AG09319 (cell line): ENCODE data around the gene SYTL2.

ENCODE experiments used
- DNase-seq: peaks from one replicate; pipeline ENCODE4 v3.0.0-alpha.2; 2010; ENCODE audit warnings: low read depth; ENCODE audit errors: extremely low read depth
- CTCF ChIP-seq: IDR thresholded peaks from 2 replicates; pipeline ENCODE4 v1.5.1; 2011; ENCODE audit warnings: low read depth, mild to moderate bottlenecking, inconsistent platforms, low read length, moderate library complexity

The SYTL2 gene

GRCh38 chr11:85767246-85767945, 43.5 kb downstream of the SYTL2 start:
- no peak for DNase-seq
- no peak for TF ChIP-seq CTCF

DNA sequence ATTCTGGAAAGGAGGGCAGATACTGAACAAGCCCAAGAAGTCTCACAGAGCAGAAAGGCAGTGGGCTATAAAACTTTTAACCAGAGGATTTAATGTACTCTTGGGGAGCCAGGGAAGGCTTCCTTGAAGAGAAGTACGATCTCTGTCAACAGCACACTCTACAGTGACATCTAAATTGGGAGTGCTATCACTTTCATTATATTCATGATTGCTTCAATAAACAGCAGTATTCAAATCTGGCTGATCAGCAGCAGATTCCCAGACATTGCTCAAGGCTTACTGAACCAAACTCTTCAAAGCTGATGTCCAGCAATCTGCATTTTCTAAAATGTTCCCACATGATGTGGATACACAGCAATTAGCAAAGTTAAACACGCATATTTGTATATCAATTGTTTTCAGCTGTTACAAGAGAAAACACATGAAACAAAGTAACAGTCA, 44.2 kb downstream of the SYTL2 start:
- peak; percentile 68 for DNase-seq
- no peak for TF ChIP-seq CTCF

- TF ChIP-seq CTCF, result no peak
- no peak for DNase-seq
Observed at GRCh38 chr11:85764796-85765195, 46.1 kb downstream of the SYTL2 start.

- TF ChIP-seq CTCF, result no peak
- no peak for DNase-seq
Observed at GRCh38 chr11:85762226-85762625, 48.7 kb downstream of the SYTL2 start.

DNA sequence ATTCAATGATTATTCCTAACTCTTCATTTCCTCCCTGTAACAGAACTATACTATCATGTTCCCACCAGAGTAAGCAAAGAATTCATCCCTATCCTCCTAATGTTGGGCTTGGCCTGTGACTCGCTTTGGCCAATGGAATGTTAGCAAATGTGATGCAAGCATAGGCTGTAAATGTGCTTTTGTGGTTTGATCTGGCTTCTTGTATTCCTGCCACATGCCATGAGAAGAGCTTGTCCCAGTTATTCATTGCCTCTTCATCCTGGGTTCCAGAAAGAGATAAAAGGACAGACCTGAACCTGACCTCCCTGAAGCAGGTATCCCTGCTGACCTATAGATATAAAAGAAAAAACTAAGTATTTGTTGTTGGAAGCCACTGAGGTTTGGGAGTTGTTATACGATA, 51.0 kb downstream of the SYTL2 start:
- no peak for TF ChIP-seq CTCF
- DNase-seq, result peak; percentile 66

- no peak for DNase-seq
- no peak for TF ChIP-seq CTCF
Observed at GRCh38 chr11:85758480-85759039, 52.4 kb downstream of the SYTL2 start.

- TF ChIP-seq CTCF, result no peak
- no peak for DNase-seq
Observed at GRCh38 chr11:85758026-85758425, 52.9 kb downstream of the SYTL2 start.
